DMS 273 (cell line): ENCODE data around the gene MUC7.
"Not testable (repeated sequence)": the region's sequence is repeated elsewhere in the genome, so short reads cannot be mapped to it uniquely, and the experiment has no call there.

Experiments
- DNase-seq: peaks from one replicate; lab custom pipeline; 2025; ENCODE audit not compliant: unreplicated experiment; lab: John Stamatoyannopoulos, UW

The MUC7 gene

GRCh38 chr4:70471897-70472296, at the start of gene MUC7:
Gene MUC7 (plus strand): TSS chr4:70472197. CDS start chr4:70474022, 1,825 bp downstream.
- no peak for DNase-seq

GRCh38 chr4:70425306-70425705, 46.7 kb upstream of the MUC7 start:
- no peak for DNase-seq

- DNase-seq = no peak
These were observed 45.2 kb upstream of the MUC7 start for GRCh38 chr4:70426789-70427188.

- DNase-seq = no peak
These were observed 34.8 kb upstream of the MUC7 start for GRCh38 chr4:70437197-70437596.

- no peak for DNase-seq
These were observed 29.5 kb upstream of the MUC7 start for GRCh38 chr4:70442474-70442873.

- DNase-seq = no peak
These were observed 28.7 kb upstream of the MUC7 start for GRCh38 chr4:70443329-70443728.

- no peak for DNase-seq
These were observed 22.8 kb upstream of the MUC7 start for GRCh38 chr4:70449220-70449619.

- DNase-seq = no peak
These were observed 19.1 kb upstream of the MUC7 start for GRCh38 chr4:70452946-70453345.

GRCh38 chr4:70463335-70463734, 8.7 kb upstream of the MUC7 start:
- no peak for DNase-seq

- no peak for DNase-seq
These were observed 1.7 kb downstream of the MUC7 start for GRCh38 chr4:70473679-70474078.

- DNase-seq = no peak
These were observed 16.8 kb downstream of the MUC7 start for GRCh38 chr4:70488748-70489147.

- no peak for DNase-seq
These were observed 24.2 kb downstream of the MUC7 start for GRCh38 chr4:70496231-70496630.

- not testable (repeated sequence) for DNase-seq
These were observed 29.8 kb downstream of the MUC7 start for GRCh38 chr4:70501838-70502237.

- DNase-seq = no peak
These were observed 32.7 kb downstream of the MUC7 start for GRCh38 chr4:70504733-70505132.

- DNase-seq = peak; percentile 57
These were observed 33.3 kb downstream of the MUC7 start for GRCh38 chr4:70505151-70505748.

GRCh38 chr4:70508801-70509200, 36.8 kb downstream of the MUC7 start:
- no peak for DNase-seq

- no peak for DNase-seq
These were observed 39.4 kb downstream of the MUC7 start for GRCh38 chr4:70511365-70511764.

- no peak for DNase-seq
These were observed 43.6 kb downstream of the MUC7 start for GRCh38 chr4:70515367-70516250.

GRCh38 chr4:70518269-70518668, 46.3 kb downstream of the MUC7 start, which contains the start of gene AMTN:
Gene AMTN (plus strand): TSS chr4:70518569. CDS start chr4:70518778, 209 bp downstream.
- DNase-seq = no peak

GRCh38 chr4:70518716-70519115, 46.7 kb downstream of the MUC7 start:
- no peak for DNase-seq

- no peak for DNase-seq
These were observed 50.6 kb downstream of the MUC7 start for GRCh38 chr4:70522626-70523025.

- no peak for DNase-seq
These were observed 59.0 kb downstream of the MUC7 start for GRCh38 chr4:70530997-70531396.
